G401 (cell line): ENCODE data around the gene KLF18. TPM values are rescaled to one million over a fixed set of nuclear protein-coding genes. Genes with fewer than 3 reads are reported as not detected.
"Not testable (repeated sequence)": the region's sequence is repeated elsewhere in the genome, so short reads cannot be mapped to it uniquely, and the experiment has no call there.

ENCODE experiments used
- DNase-seq: peaks from one replicate; pipeline ENCODE4 v3.0.0-alpha.2; 2015; ENCODE audit warnings: low spot score
- in situ Hi-C: cut with HindIII; loops from 2 replicates; pipeline ENCODE4 v1.10.0; 2016; ENCODE audit warnings: low sequenced_read_pairs, mixed read lengths
- total RNA-seq: library from RNA; depleted of rRNA; stranded (reverse); fragments of >200 nt; shearing (Covaris generic); gene quantifications from 2 replicates; pipeline ENCODE4 v1.2.3, GENCODE V29; 2014

Gene KLF18
- total RNA-seq, 1 experiment from 2014 or later: not detected

DNA sequence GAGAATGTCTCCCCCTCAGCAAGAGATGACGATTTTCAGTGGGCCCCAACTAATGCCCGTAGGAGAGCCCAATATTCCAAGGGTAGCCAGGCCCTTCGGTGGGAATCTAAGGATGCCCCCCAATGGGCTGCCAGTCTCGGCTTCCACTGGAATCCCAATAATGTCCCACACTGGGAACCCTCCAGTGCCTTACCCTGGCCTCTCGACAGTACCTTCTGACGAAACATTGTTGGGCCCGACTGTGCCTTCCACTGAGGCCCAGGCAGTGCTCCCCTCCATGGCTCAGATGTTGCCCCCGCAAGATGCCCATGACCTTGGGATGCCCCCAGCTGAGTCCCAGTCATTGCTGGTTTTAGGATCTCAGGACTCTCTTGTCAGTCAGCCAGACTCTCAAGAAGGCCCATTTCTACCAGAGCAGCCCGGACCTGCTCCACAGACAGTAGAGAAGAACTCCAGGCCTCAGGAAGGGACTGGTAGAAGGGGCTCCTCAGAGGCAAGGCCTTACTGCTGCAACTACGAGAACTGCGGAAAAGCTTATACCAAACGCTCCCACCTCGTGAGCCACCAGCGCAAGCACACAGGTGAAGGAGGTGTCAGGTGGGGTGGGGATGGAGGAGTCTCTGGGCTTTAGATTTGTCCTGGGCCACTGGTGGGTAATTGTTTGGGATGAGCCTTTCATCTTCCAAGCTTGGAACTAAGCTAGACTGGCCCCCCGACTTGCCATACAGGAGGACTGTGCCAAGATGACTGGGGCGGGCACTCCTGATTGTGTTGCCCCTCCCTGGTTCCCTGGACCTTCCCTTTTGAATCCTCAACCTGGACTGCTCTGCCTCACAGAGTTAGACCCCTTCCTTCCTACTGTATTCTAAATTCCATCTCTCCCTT is 11.6 kb downstream of the KLF18 start:
- in situ Hi-C loops: no loop called here
- no peak for DNase-seq

GRCh38 chr1:44120398-44120949 is 21.0 kb downstream of the KLF18 start:
- no peak for DNase-seq
- in situ Hi-C loops: no loop called here

GRCh38 chr1:44119525-44119924 is 21.9 kb downstream of the KLF18 start:
- in situ Hi-C loops: no loop called here
- no peak for DNase-seq

DNA sequence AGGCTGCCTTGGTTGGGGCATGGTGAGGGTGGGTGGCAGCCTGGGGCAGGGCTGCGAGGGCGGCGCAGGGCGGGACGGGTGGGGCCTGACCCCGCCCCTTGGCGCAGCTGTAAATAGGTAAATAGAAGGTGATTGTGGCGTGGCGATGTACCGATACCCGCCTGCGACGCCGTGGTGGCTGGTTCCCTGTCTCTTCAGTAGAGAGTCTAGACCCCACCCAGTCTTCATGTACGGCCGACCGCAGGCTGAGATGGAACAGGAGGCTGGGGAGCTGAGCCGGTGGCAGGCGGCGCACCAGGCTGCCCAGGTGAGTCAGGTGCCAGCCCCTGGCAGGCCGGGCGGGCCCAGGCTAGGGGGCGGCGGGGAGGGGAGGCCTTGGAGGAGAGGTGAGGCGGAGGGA is 22.7 kb downstream of the KLF18 start, which contains the start of gene KLF17:
TSS of gene KLF17 (plus strand) at position 140 of the 400 bp plus-strand sequence. CDS start at position 227, 87 bp downstream.
- in situ Hi-C loops: no loop called here
- DNase-seq: no peak

DNA sequence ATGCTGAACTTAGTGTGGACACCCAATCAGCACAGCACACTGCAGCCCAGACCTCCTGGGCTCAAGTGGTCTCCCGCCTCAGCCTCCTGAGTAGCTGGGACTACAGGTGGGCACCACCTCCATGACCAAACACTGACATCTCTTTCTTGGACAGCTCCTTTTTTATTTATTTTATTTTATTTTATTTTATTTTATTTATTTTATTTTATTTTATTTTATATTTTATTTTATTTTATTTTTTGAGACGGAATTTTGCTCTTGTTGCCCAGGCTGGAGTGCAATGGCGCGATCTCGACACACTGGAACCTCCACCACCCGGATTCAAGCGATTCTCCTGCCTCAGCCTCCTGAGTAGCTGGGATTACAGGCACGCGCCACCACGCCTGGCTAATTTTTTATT is 24.2 kb downstream of the KLF18 start:
- DNase-seq, in situ Hi-C loops: not testable (repeated sequence)

DNA sequence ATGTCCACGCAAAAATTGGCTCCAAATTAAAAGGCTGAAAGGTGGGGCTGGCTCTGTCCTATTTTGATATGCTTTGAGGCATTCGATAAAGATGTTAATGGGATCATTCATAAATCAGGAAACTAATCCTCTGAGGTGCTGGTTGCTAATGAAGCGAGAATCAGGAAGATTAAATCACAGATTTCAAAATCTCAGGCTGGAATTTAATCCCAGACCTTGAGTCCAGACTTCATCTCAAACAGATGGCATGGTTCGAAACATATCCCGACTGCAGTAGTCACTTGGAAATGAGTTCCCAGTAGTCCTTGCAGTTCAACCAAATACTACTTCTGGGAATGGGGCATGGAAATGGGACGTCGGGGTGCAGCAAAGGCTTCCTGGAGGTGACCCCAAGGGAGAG is 27.3 kb downstream of the KLF18 start:
- in situ Hi-C loops: no loop called here

DNA sequence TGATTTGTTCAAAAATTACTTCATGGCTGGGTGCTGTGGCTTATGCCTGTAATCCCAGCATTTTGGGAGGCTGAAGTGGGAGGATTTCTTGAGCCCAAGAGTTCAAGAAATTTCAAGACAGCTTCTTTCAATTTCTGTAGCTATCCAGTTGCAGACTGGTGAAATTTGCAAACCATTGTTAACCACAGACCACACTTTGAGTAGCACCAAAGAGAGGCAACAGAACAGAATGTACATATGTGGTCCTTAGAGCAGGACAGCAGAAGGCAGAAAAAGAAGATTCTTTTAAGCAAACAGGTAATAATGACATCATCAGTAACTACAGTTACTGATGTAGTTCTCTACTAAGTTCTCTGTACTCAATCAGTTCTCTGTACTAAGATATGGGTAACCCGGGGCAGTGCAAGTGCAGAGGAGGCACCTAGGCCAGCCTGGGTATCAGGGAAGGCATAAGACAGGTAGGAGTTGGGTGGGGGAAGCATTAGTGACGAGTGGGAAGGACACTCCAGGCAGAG is 28.3 kb downstream of the KLF18 start:
- in situ Hi-C loops: no loop called here
- no peak for DNase-seq

More for the DNA sequence above, 27.3 kb downstream of the KLF18 start:
- no peak for DNase-seq

GRCh38 chr1:44112486-44112885 is 28.9 kb downstream of the KLF18 start:
- no peak for DNase-seq

DNA sequence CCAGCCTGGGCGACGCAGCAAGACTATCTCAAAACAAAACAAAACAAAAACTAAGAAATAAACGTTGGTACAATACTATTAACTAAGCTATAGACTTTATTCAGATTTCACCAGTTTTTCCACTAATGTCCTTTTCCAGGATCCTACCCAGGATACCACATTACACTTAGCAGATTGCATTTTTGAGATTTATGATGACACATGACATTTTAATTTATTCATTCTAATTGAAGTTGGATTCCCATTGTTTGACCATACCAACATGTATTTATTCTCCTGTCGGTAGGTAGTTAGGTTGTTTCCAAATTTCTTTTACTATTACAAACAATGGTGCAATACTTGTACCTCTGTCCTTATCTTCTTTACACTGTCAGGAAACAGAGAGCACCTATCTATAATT is 29.6 kb downstream of the KLF18 start:
- no peak for DNase-seq
- in situ Hi-C loops: no loop called here

More at GRCh38 chr1:44112486-44112885, 28.9 kb downstream of the KLF18 start:
- in situ Hi-C loops: no loop called here

DNA sequence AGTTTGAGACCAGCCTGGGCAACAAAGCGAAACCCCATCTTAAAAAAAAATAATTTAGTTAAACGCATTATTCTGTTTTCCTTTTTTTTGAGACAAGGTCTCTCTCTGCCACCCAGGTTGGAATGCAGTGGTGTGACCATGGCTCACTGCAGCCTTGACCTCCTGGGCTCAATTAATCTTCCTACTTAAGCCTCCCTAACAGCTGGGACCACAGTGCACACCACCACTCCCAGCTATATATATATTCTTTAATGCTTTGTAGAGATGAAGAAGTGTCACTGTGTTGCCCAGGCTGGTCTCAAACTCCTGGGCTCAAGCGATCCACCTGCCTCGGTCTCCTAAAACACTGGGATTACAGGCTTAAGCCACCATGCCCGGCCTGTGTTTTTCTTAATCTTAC is 30.5 kb downstream of the KLF18 start:
- in situ Hi-C loops: no loop called here
- no peak for DNase-seq

DNA sequence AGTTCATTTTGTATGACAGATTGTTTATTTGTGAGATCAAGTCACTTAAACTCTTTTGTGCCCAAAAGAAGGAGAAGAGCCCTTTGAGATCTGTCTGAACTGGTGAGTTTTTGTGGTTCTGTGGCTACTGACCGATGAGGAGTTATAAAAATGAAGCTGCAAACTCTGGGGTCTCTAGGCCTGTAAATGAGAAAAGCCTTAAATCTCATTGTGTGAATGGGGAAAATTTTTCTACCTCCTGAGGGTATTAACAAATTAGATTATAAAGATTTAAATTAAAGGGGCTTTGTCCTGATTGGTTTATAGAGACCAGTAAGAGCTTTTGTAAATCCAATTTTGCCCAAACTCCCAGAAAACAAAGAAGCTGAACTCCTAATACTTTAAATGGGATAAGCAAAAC is 32.5 kb downstream of the KLF18 start:
- in situ Hi-C loops: no loop called here
- no peak for DNase-seq

DNA sequence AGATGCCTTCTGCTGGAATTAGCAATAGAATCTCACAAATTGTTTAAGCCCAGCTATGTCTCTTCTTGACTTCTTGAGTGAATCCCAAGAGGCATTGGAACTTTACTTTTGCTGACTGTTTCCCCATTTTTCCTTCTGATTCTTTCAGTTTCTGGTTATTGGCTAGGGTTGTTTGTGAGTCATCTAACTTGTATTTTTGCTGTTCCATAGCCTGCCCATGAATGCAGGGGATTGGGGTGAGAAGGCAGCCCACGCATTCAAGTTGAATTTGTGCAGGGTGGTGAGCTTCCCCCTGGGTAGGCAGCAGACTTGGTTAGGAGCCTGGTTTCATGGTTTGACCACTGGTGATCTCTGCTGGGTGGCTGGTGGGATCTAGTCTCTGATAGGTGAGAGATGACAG is 33.2 kb downstream of the KLF18 start:
- in situ Hi-C loops: no loop called here
- DNase-seq: no peak

- in situ Hi-C loops: no loop called here
- DNase-seq: no peak
Measured at GRCh38 chr1:44105810-44106209, 35.6 kb downstream of the KLF18 start.

DNA sequence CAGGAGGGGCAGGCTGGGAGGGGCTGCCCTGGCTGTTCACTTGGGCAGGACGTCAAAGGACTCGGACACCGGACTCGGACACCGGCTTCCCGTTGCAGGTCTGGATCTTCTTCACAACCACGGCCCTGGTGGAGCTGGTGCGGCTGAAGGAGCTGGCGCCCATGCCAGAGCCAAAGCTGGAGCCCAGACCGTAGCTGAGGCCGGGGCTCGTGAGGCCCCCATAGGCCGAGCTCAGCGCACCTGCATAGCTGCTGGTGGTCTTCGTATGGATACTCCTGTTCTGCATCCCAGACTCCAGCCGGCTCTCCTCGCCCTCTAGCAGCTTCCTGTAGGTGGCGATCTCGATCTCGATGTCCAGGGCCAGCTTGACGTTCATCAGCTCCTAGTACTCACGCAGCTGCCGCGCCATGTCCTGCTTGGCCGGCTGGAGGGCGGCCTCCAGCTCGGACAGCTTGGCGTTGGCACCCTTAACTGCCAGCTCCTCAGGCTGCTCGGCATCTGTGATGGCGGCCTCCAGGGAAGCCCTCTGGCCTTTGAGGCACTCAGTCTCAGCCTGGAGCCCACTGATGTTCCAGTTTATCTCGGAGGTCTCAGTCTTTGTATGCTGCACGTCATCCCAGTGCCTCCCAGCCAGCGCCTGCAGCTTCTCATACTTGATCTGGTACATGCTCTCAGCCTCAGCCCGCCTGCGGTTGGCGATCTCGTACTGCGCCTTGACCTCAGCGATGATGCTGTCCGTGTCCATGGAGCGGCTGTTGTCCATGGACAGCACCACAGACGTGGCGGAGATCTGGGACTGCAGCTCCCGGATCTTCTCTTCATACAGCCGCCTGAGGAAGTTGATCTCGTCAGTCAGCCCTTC is 37.9 kb downstream of the KLF18 start:
- in situ Hi-C loops: no loop called here
- no peak for DNase-seq

DNA sequence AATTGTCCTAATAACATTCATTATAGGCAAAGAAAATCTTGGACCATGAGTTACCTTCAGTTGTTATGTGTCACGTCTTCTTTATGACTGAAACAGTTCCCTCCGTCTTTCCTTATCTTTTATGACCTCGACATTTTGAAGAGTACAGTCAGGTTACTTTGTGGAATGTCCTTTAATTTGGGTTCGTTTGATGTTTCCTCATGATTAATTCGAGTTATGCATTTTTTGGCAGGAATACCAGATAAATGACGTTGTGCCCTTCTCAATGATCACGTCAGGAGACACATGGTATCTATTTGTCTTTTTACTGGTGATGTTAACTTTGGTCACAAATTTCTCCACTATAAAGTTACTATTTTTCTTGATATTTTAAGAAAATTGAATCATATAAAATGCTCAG is 40.1 kb downstream of the KLF18 start:
- DNase-seq: no peak
- in situ Hi-C loops: no loop called here

DNA sequence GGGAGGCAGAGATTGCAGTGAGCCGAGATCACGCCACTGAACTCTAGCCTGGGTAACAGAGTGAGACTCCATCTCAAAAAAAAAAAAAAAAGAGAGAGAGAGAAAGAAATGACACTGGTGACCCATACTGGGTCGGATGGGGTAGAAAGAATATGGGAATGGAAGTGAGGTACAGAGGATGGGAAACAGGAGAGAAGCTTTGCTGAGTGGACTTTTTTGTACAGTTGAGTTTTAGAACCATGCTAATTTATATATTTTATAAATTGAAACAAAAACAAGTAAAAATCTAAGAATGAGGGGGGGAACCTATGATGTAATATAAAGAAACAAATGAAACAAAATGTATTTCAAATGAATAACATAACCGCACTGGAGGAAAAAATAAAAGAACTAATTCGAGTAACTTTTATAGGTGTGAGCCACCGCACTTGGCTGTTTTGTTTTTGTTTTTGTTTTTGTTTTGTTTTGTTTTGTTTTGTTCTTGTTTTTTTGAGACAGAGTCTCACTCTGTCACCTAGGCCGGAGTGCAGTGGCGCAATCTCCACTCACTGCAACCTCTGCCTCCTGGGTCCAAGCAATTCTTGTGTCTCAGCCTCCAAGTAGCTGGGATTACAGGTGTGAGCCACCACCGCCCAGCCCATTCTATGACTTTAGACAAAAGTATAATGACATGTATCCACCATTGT is 41.1 kb downstream of the KLF18 start:
- no peak for DNase-seq
- in situ Hi-C loops: no loop called here

DNA sequence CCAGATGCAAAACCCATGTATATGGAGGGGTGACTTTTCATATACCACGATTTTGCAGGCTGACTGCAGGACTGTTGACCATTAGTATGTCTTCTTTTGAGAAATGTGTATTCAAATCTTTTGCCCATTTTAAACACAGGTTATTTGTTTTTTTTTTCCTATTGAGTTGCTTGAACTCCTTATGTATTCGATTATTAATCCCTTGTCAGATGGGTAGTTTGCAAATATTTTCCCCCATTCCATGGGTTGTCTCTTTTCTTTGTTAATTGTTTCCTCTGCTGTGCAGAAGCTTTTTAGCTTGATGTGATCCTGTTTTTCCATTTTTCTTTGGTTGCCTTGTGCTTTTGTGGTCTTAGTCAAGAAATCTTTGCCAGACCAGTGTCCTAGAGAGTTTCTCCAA is 47.4 kb downstream of the KLF18 start:
- DNase-seq: no peak
- in situ Hi-C loops: no loop called here

- DNase-seq: no peak
- in situ Hi-C loops: no loop called here
Measured at GRCh38 chr1:44090429-44091252, 50.8 kb downstream of the KLF18 start.
